Stimulated activated memory B cell treated with anti-CD40 and anti-IgM and Interleukin-4, amounts not matched to agents 10 μg/mL and 1 μg/mL and 100 μg/mL, for 72 hours (primary cell): ENCODE data around the gene ITGB6.

Experiments used
- ATAC-seq: fragments of 150-1000 bp; cut with Tn5 transposase; 2 replicates; pipeline ENCODE4 v1.10.0; 2021
- H3K27ac Mint-ChIP-seq: one replicate; pipeline ENCODE4 v1.8.0; 2022; ENCODE audit warnings: mild to moderate bottlenecking, mixed read lengths
- H3K27me3 Mint-ChIP-seq: one replicate; pipeline ENCODE4 v1.8.0; 2022; ENCODE audit warnings: mixed read lengths
- H3K36me3 Mint-ChIP-seq: one replicate; pipeline ENCODE4 v1.8.0; 2022; ENCODE audit warnings: mixed read lengths
- H3K4me1 Mint-ChIP-seq: one replicate; pipeline ENCODE4 v1.8.0; 2022; ENCODE audit warnings: mixed read lengths
- H3K4me3 Mint-ChIP-seq: one replicate; pipeline ENCODE4 v1.8.0; 2022; ENCODE audit warnings: mild to moderate bottlenecking, moderate library complexity, mixed read lengths
- H3K9me3 Mint-ChIP-seq: one replicate; pipeline ENCODE4 v1.8.0; 2022; ENCODE audit warnings: mixed read lengths

ITGB6 gene

DNA sequence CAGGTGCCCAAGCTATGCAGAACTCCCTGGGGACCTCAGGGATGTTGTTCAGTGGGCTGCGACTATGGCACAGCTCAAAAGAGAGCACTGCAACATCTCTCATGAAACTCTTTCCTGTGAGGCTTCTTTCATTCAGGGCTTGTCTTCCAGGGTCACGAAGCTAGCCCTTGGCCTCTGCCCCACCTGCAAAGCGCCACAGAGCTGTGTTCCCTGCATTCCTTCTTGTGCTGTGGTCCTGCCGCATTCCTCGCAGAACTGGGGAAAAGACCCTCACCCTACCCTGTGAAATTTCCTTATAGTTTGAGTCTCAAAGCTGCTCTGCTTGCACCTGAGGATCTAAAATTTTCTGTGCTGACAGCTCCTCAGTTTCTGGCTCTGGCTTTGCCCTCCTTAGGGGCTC is 26.3 kb upstream of the ITGB6 start:
- H3K4me1 Mint-ChIP-seq: no peaks in the 10 kb centered on the region
- no peak overlapping the region for H3K27ac Mint-ChIP-seq
- no peaks in the 10 kb centered on the region for H3K9me3 Mint-ChIP-seq
- no peaks in the 10 kb centered on the region for H3K36me3 Mint-ChIP-seq
- ATAC-seq: no peak
- H3K27me3 Mint-ChIP-seq: peaks cover 33% of the 10 kb centered on the region
- no peak overlapping the region for H3K4me3 Mint-ChIP-seq

DNA sequence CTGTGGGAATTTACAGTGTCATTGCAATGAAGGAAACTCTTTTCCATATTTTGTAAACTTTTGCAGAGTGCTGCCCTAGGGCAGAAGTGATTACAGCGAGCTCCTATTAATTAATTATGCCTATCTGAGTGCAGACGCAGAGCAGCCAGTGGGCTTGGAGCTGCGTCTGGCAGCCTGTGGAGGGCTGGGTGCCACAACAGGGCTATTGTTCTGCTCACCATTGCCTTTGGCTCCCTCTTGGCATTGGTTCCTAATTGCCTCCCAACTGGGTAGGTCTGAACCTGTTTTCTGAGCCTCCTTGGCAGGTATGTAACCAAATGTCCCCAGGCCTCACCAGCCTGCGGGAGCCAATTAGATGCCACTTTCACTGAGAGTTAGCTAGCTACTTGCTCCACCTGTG is 25.6 kb upstream of the ITGB6 start:
- no peak overlapping the region for H3K27ac Mint-ChIP-seq
- H3K9me3 Mint-ChIP-seq: no peaks in the 10 kb centered on the region
- peaks cover 37% of the 10 kb centered on the region for H3K27me3 Mint-ChIP-seq
- H3K4me1 Mint-ChIP-seq: no peaks in the 10 kb centered on the region
- H3K36me3 Mint-ChIP-seq: no peaks in the 10 kb centered on the region
- no peak for ATAC-seq
- H3K4me3 Mint-ChIP-seq: no peak overlapping the region

DNA sequence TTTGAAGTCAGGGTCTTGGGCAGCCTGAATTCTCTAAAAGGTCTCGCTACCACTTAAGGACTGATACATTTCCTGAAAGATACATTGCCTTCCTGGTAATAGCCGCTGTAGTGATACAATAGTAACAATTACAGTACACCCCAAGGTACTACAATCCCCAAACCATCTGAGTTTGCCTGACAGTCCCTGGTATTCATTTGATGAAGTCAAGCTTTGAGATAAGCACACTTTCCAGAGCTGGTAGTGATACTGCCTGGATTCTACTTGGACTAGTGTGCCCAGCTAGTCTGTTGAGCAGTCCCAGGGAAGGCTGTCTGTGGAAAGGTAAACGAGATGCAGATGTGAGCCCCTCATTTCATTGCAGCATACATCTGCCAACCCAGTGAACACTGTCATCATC is 24.4 kb upstream of the ITGB6 start:
- Mint-ChIP-seq H3K27me3 (peaks cover 30% of the 10 kb centered on the region), H3K36me3 (no peaks in the 10 kb centered on the region), H3K4me1 (no peaks in the 10 kb centered on the region), H3K27ac (no peak overlapping the region), H3K4me3 (no peak overlapping the region), H3K9me3 (no peaks in the 10 kb centered on the region)
- peak; percentile 4 for ATAC-seq

DNA sequence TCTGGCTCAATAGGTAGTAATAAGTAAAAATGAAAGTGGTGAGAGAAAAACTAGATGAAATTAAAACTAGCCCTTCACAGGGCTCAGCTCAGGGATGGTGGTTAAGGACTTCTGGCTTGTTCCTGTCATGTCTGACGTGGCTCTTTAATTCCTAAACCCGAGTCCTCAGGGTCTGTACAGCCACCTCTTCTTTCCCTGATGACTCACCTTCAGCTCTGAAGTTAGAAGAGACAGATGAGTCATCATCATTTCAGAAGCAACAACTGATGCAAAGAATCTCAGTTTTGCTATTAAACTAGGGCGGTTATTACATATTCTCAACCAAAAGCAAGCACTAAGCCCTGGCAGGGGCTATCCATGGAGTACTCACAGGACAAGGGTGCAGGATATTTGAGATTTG is 24.0 kb upstream of the ITGB6 start:
- peak; percentile 80 for ATAC-seq
- peaks cover 26% of the 10 kb centered on the region for H3K27me3 Mint-ChIP-seq
- H3K27ac Mint-ChIP-seq: no peak overlapping the region
- H3K36me3 Mint-ChIP-seq: no peaks in the 10 kb centered on the region
- H3K4me1 Mint-ChIP-seq: no peaks in the 10 kb centered on the region
- H3K9me3 Mint-ChIP-seq: no peaks in the 10 kb centered on the region
- no peak overlapping the region for H3K4me3 Mint-ChIP-seq

DNA sequence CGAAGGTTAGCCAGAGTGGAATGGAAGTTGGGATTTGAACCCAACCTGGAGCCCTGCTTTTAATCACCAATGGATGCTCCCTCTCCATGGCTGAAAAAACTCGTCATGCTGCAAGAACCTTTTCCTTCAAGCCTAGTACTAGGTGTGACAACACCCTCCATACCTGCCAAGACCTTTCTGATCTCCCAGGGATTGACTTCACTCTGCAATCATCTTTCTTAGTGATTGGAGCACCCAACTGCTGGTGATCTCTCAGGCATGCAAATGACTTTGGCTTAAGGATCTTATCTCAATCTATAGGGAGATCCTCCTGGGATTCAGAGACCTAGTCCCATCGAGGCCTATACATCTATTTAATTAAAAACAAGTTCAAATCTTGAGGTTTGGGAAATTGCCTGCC is 23.5 kb upstream of the ITGB6 start:
- Mint-ChIP-seq H3K4me1 (no peaks in the 10 kb centered on the region), H3K36me3 (no peaks in the 10 kb centered on the region), H3K4me3 (no peak overlapping the region), H3K27me3 (peaks cover 26% of the 10 kb centered on the region), H3K9me3 (no peaks in the 10 kb centered on the region), H3K27ac (no peak overlapping the region)
- no peak for ATAC-seq

DNA sequence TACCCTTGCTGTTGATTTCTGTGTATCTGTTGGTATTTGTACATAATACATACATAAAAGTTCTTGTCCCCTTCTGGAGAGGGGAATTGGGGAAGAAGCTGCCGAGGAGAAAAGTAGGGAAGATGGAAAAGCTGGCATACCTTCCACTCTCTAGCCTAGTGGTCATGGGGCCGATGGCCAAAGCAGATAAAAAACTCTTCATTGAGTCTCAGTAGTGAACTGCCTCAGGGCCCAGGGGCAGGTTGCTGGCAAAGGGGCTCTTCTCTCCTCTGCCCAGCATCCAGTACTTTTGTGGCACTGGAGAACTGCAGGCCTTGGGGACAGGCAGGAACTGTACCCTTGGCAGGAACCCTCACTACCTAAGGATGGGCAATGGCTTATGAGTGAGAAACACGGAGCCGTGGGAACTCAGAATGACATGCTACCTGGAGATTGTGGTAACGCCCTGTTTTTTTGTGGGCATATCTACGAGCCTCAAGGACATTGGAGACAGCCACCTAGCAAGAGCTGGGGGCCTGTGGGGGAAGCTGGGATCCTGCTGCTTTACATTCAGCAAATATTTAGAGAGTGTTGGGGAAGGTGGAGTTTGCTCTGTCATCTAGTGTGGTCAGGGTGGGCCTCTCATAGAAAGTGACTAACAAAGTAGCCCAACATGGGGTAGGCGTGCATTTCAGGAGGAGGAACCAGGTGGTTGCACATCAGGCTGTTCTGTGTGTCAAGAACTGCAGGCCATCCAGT is 22.6 kb upstream of the ITGB6 start:
- no peak for ATAC-seq
- H3K4me1 Mint-ChIP-seq: no peaks in the 10 kb centered on the region
- no peaks in the 10 kb centered on the region for H3K9me3 Mint-ChIP-seq
- peaks cover 29% of the 10 kb centered on the region for H3K27me3 Mint-ChIP-seq
- H3K36me3 Mint-ChIP-seq: no peaks in the 10 kb centered on the region
- H3K4me3 Mint-ChIP-seq: no peak overlapping the region
- H3K27ac Mint-ChIP-seq: no peak overlapping the region

DNA sequence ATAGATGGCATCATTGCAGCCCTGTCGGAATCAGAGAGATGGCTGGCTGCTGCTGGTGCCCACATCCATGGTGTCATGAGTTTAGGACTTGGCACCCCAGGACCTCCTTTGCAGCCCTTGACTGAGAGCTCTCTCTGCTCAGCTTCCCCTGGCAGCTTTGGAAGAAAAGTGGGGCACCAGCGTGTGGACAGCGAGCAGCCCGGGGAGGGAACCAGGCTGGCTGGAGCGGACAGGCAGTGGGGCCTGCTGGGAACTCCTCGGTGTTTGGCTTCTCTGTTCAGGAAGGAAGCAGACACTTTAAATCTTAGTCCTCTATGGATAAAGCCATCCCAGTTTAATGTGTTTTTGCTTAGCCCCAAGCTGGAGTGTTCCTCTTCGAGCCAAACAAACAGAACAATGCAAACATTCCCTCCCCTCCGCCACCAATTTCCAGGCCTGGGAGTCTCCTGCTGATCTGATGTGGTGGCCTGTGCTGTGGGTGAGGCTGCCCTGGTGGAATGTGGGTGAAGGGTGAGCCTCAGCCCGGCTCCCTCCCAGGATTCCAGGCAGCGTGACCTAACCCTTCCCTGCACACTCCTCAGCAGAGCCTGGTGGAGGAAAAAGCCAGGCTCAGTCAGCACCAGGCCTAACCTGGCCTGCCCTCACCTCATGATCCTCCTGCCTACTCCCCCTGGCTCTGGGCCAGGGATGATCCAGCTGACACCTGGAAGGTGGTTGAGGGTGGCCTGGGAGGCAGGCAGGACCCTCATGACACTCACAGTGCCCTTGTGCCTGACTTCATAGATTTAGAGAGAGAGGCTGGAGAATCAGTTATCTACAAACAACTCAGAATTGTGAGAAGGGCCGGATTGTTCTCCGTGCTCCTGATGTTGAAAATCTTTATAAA is 21.6 kb upstream of the ITGB6 start:
- ATAC-seq: no peak
- no peak overlapping the region for H3K4me3 Mint-ChIP-seq
- H3K27me3 Mint-ChIP-seq: peaks cover 28% of the 10 kb centered on the region
- no peaks in the 10 kb centered on the region for H3K9me3 Mint-ChIP-seq
- H3K27ac Mint-ChIP-seq: no peak overlapping the region
- no peaks in the 10 kb centered on the region for H3K4me1 Mint-ChIP-seq
- H3K36me3 Mint-ChIP-seq: no peaks in the 10 kb centered on the region

DNA sequence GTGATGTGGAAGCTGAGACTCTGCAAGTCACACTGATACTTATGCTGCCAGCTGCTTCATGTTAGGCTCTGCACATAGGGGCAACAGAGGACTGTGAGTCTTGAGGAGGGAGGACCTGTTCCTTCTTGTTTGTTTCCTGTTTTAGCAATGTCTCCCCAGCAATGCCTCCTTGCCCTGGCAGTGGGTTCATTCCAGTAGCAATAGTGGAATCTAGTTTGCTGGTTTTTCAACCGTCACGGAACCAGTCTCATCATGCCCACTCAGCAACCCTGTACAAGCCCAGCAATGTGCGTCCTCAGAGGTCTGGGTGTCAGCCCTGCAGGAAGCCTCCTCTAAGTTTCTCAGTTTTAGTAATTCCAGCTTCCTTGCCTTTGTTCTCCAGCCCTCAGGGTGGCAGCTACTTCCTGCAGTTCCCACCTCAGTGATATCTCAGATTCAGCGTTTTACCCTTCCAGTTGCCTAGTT is 20.5 kb upstream of the ITGB6 start:
- Mint-ChIP-seq H3K4me1 (no peaks in the 10 kb centered on the region), H3K4me3 (no peak overlapping the region), H3K9me3 (no peaks in the 10 kb centered on the region), H3K27ac (no peak overlapping the region), H3K36me3 (no peaks in the 10 kb centered on the region), H3K27me3 (peaks cover 38% of the 10 kb centered on the region)
- no peak for ATAC-seq

DNA sequence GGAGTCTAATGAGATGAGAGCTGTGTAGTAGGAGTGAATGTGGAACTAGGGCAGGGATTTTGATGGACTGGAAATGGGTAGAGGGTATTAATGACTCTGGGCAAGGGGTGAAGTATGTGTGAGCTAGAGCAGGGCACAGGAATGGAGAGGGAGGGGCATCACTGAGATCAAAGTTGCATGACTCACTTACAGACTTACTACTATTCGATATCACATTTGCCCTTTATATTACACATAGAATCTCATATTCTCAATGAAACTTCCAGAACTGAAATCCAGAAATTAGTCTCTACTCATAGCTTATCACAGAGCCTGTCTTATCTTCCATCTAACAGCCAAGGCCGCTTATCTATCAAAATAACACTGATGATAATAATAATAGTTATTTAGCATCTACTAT is 20.0 kb upstream of the ITGB6 start:
- Mint-ChIP-seq H3K27me3 (peaks cover 39% of the 10 kb centered on the region), H3K9me3 (no peaks in the 10 kb centered on the region), H3K36me3 (no peaks in the 10 kb centered on the region), H3K4me1 (no peaks in the 10 kb centered on the region), H3K4me3 (no peak overlapping the region), H3K27ac (no peak overlapping the region)
- no peak for ATAC-seq

DNA sequence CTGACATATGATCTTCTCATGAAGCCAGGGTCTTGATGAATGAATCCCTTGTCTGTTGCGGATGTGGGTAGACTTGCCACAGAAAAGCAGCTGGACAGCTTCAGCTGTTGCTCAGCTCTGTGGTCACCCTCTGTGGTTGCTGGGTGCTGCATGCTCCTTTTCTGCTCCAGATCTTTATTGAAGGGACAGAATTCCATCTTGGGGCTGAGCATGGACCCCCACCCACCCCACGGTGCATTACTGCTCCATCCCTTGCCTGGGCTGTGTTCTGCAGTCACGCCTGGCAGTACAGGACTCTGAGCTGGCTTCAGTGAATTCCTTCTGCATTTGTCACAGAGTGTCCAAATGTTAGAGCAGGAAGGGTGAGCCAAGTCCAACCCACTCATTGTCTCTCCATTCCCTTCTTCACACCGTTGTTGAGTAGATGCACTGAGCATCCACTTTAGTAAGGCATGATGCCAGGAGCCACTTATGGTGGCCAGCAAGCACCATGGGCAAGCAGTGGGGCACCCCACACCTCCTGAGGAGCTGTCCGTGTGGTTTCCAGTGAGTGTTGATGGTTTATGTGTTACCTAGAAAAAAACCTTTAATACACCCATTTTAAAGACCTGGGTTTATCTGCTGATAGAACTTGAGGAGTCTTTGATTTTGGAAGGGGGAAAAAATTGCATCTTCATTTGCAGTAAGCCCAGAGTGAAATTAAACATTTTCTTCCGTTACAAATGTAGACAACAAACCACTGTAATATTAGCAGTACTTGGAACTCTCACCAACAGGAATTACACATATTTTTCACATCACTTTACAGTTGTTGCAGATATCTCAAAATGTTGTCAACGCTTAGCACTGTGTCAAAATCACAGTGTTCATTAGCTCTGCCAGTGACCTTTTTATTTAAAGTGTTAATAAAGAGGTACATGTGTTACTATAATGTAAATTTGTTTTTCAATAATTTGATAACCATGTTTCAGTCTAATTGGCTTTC is 14.7 kb upstream of the ITGB6 start:
- H3K27me3 Mint-ChIP-seq: peaks cover 45% of the 10 kb centered on the region
- ATAC-seq: no peak
- no peaks in the 10 kb centered on the region for H3K9me3 Mint-ChIP-seq
- H3K4me3 Mint-ChIP-seq: no peak overlapping the region
- H3K4me1 Mint-ChIP-seq: peaks cover 13% of the 10 kb centered on the region
- no peaks in the 10 kb centered on the region for H3K36me3 Mint-ChIP-seq
- H3K27ac Mint-ChIP-seq: no peak overlapping the region

DNA sequence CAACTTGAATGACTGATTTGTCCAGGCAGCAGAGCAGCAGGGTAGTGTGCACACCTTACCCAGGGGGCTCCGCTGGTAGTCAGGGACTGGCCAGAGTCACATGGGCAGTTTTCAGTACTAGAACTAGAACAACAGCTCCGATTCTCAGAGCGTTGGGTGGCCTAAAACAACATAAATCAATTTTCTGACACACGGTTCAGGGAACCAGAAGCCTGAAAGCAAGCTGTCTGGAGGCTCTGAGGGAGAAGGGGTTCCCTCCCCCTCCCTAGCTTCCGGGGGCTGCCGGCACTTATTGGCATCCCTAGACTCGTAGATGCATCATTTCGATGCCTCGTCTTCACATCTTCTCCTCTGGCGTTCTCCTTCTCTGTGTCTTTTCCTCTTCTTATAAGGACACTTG is 13.4 kb upstream of the ITGB6 start:
- ATAC-seq: no peak
- Mint-ChIP-seq H3K4me1 (peaks cover 26% of the 10 kb centered on the region), H3K27me3 (peaks cover 45% of the 10 kb centered on the region), H3K36me3 (no peaks in the 10 kb centered on the region), H3K4me3 (no peak overlapping the region), H3K9me3 (no peaks in the 10 kb centered on the region), H3K27ac (no peak overlapping the region)

DNA sequence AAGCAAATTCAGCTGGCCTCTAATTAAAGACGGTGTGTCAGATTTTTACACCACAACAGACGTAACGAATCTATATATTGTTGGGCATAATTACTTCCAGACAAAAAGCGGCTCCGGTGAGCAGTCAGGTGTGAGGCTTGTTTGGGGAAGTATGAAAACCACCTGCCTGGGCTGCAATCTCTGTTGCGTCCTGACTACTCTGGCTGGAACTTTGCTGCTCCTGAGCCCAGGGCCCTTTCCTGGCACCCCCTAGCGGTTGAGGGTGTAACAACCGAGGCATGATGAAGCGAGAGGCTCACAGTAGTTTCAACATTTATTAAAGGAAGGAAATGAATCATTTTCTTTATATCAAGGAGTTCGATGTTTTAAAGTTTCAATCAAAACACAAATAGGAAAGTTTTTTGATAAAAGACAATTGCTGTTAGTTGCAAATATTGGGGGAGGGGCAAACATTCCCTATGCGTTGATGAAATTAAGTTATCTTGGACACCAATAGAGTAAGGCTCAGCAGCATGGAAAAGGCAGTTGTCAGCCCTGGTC is 10.6 kb upstream of the ITGB6 start:
- peak; percentile 94 for ATAC-seq
- Mint-ChIP-seq H3K9me3 (no peaks in the 10 kb centered on the region), H3K27ac (peak overlapping the region; percentile 4), H3K4me1 (peaks cover 39% of the 10 kb centered on the region), H3K36me3 (no peaks in the 10 kb centered on the region), H3K4me3 (no peak overlapping the region), H3K27me3 (peaks cover 20% of the 10 kb centered on the region)

DNA sequence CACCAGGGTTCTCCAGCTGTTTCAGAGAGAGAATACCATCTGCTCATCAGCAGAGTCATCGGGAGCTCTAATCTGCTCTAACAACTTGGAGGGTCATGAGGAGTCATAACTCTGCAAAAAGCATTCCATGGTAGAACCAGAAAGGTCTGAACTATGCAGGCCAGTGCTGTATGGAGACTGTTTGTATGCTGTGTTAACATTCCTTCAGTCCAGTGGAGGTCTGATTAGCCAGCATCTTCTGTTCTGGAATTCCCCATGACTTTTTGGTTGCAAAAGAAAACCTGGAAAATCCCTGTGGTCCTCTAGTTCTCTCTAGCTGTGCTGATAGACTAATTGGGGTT is 9.4 kb upstream of the ITGB6 start:
- Mint-ChIP-seq H3K36me3 (no peaks in the 10 kb centered on the region), H3K27me3 (peaks cover 13% of the 10 kb centered on the region), H3K27ac (peak overlapping the region; percentile 4), H3K9me3 (no peaks in the 10 kb centered on the region), H3K4me3 (no peak overlapping the region), H3K4me1 (peaks cover 39% of the 10 kb centered on the region)
- ATAC-seq: no peak

DNA sequence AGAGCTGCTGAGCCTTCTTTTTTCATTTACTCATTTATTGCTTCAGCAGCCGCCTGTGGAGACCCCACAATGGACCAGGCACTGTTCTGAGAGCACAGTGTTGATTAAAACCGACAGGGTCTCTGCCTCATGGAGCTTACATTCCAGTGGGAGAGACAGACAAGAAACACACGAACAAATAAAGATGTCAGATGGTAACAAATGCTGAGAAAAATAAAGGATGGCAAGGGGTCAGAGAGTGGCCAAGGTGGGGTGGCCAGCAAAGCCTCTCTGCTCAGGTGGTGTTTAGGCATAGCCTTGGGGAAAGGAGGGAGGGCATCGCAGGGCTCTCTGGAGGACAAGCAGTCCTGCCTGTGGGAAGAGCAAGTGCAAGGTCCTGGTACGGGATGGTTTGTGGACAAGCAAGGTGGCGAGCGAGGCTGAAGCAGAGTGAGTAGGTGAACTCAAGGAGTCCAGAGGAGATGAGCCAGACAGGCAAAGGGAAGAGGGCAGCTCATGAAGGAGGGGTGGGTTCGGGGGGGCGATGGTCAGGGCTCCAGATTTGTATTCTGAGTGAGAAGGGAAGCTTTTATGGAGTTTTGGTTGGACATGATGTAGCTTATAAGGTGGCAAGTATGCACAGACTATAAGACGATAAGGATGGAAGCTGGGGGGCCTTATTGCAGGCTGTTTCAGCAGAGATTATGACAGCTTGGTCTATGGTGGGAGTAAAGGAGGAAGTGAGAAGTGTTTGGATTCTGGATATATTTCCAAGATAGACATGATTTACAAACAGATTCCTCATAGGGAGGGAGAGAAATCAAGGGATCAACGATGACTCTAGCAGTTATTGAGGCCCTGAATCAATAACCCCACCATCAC is 8.8 kb upstream of the ITGB6 start:
- no peak overlapping the region for H3K4me3 Mint-ChIP-seq
- no peaks in the 10 kb centered on the region for H3K36me3 Mint-ChIP-seq
- H3K27me3 Mint-ChIP-seq: peaks cover 7% of the 10 kb centered on the region
- H3K27ac Mint-ChIP-seq: no peak overlapping the region
- H3K4me1 Mint-ChIP-seq: peaks cover 39% of the 10 kb centered on the region
- no peaks in the 10 kb centered on the region for H3K9me3 Mint-ChIP-seq
- no peak for ATAC-seq
